ENCODE data around the gene UBXN4.
"Not testable (repeated sequence)": the region's sequence is repeated elsewhere in the genome, so short reads cannot be mapped to it uniquely, and the experiment has no call there.

Gene UBXN4

GRCh38 chr2:135802350-135802749 lies 60.7 kb downstream of the UBXN4 start:
- DNase-seq = no peak

- no peak for DNase-seq
These were observed 61.6 kb downstream of the UBXN4 start for GRCh38 chr2:135803278-135803677.

GRCh38 chr2:135807874-135808273 lies 66.2 kb downstream of the UBXN4 start:
- DNase-seq = not testable (repeated sequence)

GRCh38 chr2:135812907-135813511 lies 71.4 kb downstream of the UBXN4 start:
- no peak for DNase-seq

GRCh38 chr2:135815269-135815668 lies 73.6 kb downstream of the UBXN4 start:
- DNase-seq = no peak

GRCh38 chr2:135817466-135817865 lies 75.8 kb downstream of the UBXN4 start:
- no peak for DNase-seq

GRCh38 chr2:135817951-135818350 lies 76.3 kb downstream of the UBXN4 start:
- no peak for DNase-seq

- DNase-seq = no peak
These were observed 77.4 kb downstream of the UBXN4 start for GRCh38 chr2:135818937-135819610.

GRCh38 chr2:135820003-135820618 lies 78.5 kb downstream of the UBXN4 start:
- no peak for DNase-seq

GRCh38 chr2:135821190-135821589 lies 79.5 kb downstream of the UBXN4 start:
- no peak for DNase-seq

- DNase-seq = no peak
These were observed 81.2 kb downstream of the UBXN4 start for GRCh38 chr2:135822855-135823254.

- DNase-seq = no peak
These were observed 83.5 kb downstream of the UBXN4 start for GRCh38 chr2:135825131-135825530.

- no peak for DNase-seq
These were observed 84.0 kb downstream of the UBXN4 start for GRCh38 chr2:135825550-135826176.

GRCh38 chr2:135826544-135826943 lies 84.9 kb downstream of the UBXN4 start:
- no peak for DNase-seq

GRCh38 chr2:135829378-135830135 lies 87.9 kb downstream of the UBXN4 start:
- DNase-seq = peak; percentile 19

- DNase-seq = no peak
These were observed 89.6 kb downstream of the UBXN4 start for GRCh38 chr2:135831180-135831812.

GRCh38 chr2:135832891-135833290 lies 91.2 kb downstream of the UBXN4 start:
- no peak for DNase-seq

All from right kidney (tissue), 1 donor.